Mucosa of gallbladder (tissue), 1 donor: ENCODE measurements around the gene GRIN1. TPM values are rescaled to one million over a fixed set of nuclear protein-coding genes. Genes with fewer than 3 reads are reported as not detected.

Experiments used
- DNase-seq: peaks from one replicate; pipeline ENCODE4 v3.0.0-alpha.2; 2020; ENCODE audit warnings: low spot score
- total RNA-seq: library from RNA; stranded (reverse); gene quantifications from one replicate; pipeline ENCODE4 v1.2.1, GENCODE V29; 2021
- donor health status: DM: no; HTN: no; CAD: no.

Gene GRIN1
- total RNA-seq, 1 donor from 2014 or later: 0.83 TPM

DNA sequence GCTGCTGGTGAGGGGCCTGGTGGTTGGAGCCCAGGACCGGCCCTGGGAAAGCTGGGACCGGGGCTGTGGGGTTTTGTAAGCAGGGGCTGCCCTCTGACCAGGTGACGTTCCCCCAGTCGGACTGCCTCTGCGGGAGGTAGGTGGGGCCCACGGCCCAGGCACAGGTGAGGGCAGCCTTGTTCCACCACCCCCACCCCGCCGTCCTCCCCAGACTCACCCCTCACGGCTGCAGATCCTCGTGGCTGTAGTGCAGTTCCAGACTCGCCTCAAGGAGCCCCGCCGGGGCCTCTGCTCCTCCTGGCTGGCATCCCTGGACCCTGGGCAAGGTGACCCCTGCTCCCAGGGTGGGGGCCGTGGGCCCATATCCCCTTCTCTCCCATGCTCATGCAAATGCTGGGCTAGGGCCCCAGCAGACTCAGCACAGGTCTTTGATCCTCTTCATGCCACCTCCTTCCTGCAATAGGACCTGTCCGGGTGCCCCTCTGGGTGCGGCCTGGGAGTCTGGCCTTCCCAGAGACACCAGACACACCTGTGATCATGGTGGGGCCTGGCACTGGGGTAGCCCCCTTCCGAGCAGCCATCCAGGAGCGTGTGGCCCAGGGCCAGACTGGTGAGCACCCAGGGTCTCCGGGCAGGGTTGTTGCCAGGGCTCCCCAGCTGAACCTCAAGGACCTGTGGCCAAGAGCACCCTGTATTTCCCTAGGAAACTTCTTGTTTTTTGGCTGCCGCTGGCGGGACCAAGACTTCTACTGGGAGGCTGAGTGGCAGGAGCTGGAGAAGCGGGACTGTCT is 76.4 kb downstream of the GRIN1 start:
- DNase-seq: no peak

DNA sequence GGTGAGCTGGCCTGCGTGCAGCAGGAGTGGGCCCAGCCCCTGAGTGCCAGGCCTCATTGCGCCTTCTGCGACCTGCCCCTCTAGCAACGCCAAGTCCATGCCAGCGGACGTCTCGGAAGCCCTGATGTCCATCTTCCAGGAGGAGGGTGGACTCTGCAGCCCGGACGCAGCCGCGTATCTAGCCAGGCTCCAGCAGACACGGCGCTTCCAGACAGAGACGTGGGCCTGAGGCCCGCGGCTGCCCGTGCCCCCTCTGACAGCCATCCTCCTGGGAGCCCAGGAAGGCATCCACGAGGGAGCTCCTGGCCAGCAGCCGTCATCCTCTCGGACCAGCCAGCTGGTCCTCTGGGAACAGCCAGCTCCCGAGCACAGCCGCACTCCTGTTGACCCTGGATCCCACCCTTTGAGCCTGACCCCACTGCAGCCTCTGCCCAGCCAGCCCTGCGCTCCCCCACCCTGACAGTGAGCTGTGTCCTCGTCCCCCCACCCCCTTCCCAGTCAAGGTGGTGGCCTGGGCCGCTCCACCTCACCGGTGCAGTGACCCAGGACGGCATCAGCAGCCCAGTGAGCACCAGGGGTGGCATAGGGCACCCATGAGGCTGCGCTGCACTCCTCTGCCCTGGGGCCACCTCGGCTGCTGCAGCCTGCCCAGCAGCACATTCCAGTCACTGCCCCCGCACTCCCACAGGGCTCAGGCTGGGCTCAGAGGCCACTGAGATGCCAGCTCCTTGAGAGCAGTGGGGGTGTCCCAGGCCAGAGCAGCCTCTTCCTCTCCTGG is 77.4 kb downstream of the GRIN1 start:
- no peak for DNase-seq

DNA sequence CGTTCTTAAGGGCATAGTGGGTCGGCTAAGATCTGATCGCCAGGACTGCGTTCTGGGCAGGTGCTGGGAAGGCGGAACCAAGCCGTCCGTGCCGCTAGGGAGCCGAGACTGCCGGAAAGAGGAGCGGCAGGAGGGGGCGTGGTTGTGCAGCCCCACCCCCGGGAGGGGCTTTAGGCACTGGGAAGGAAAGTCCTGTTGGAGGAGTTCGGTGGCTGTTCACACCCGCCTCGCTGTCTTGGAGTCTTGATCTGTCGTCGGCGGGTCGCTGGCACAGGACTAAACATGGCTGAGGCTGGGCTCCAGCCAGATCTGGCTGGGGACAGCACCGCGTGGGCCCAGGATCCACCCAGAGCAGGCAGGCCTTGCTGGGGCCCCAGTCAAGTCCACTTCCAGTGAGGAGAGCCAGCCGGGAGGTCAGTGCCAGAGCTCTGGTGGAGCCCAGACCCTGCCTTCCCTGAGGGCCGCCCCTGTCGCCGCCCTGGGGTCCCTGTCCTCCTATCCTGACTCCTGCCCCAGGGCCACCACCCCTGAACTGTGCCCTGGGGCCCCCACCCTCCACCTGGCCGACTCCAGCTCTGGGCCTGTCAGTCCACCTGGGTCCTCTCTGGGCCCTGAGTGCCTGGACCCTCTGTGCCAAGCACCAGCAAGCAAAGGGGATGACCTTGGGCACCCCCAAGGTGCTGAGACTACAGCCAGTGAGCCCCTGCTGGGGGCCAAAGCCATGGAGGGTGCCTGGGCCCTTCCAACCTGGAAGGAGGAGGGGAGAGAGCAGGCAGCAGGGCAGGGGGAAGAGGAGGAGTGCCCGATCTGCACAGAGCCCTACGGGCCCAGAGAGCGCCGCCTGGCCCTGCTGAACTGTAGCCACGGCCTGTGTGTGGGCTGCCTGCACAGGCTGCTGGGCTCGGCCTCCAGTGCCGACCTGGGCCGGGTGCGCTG is 78.6 kb downstream of the GRIN1 start:
- peak; percentile 82 for DNase-seq

DNA sequence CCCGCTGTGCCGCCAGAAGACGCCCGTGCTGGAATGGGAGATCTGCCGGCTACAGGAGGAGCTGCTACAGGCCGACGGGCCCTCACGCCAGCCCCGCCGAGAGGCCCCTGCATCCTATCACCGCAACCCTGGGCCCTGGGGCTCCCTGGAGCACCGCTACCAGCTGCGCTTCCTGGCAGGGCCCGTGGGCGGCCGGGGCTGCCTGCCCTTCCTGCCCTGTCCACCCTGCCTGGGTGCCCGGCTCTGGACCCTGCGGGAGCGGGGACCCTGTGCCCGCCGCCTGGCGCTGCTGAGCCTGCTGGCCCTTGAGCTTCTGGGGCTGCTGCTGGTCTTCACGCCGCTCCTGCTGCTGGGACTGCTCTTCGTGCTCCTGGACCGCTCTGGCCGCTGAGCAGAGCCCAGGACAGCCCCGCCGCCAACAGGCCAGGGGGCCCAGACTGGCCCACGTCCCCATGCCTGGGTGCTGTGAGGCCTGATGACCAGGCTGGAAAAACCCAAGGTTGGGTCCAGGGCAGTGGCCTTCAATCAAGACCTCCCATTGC is 79.3 kb downstream of the GRIN1 start:
- DNase-seq: no peak

Other genes with a start within 250 kb of the GRIN1 start
- 144 TPM for gene FBXW5, start 194.4 kb upstream of the GRIN1 start, total RNA-seq
- 110 TPM for gene C8G, start 193.9 kb upstream of the GRIN1 start, total RNA-seq
- gene LCN12, start 186.9 kb upstream of the GRIN1 start, total RNA-seq: 10.0 TPM
- 481 TPM for gene PTGDS, start 161.7 kb upstream of the GRIN1 start, total RNA-seq
- gene LCNL1, start 156.2 kb upstream of the GRIN1 start, total RNA-seq: 0.92 TPM
- gene PAXX, start 146.7 kb upstream of the GRIN1 start, total RNA-seq: 51.2 TPM
- 2.2 TPM for gene CLIC3, start 142.6 kb upstream of the GRIN1 start, total RNA-seq
- gene ABCA2, start 110.9 kb upstream of the GRIN1 start, total RNA-seq: 298 TPM
- gene FUT7, start 107.1 kb upstream of the GRIN1 start, total RNA-seq: 0.26 TPM
- gene NPDC1, start 93.0 kb upstream of the GRIN1 start, total RNA-seq: 376 TPM
- gene ENTPD2, start 85.1 kb upstream of the GRIN1 start, total RNA-seq: 41.1 TPM
- gene SAPCD2, start 68.6 kb upstream of the GRIN1 start, total RNA-seq: 2.4 TPM
- gene UAP1L1, start 61.6 kb upstream of the GRIN1 start, total RNA-seq: 10.5 TPM
- gene MAN1B1, start 52.2 kb upstream of the GRIN1 start, total RNA-seq: 59.8 TPM
- 199 TPM for gene DPP7, start 24.4 kb upstream of the GRIN1 start, total RNA-seq
- gene LRRC26, start 30.9 kb downstream of the GRIN1 start, total RNA-seq: 0.43 TPM
- not detected for gene TMEM210, start 32.9 kb downstream of the GRIN1 start, total RNA-seq
- 64.6 TPM for gene ANAPC2, start 49.4 kb downstream of the GRIN1 start, total RNA-seq
- 65.7 TPM for gene SSNA1, start 49.5 kb downstream of the GRIN1 start, total RNA-seq
- gene TPRN, start 61.6 kb downstream of the GRIN1 start, total RNA-seq: 74.4 TPM
- gene TMEM203, start 66.5 kb downstream of the GRIN1 start, total RNA-seq: 37.6 TPM
- 29.5 TPM for gene NDOR1, start 66.5 kb downstream of the GRIN1 start, total RNA-seq
- gene RNF208, start 83.1 kb downstream of the GRIN1 start, total RNA-seq: 16.8 TPM
- 0.78 TPM for gene CYSRT1, start 86.0 kb downstream of the GRIN1 start, total RNA-seq
- 0.95 TPM for gene RNF224, start 88.3 kb downstream of the GRIN1 start, total RNA-seq
- 0.49 TPM for gene SLC34A3, start 91.7 kb downstream of the GRIN1 start, total RNA-seq
- 296 TPM for gene TUBB4B, start 102.1 kb downstream of the GRIN1 start, total RNA-seq
- gene STPG3, start 112.1 kb downstream of the GRIN1 start, total RNA-seq: not detected
- gene NELFB, start 116.2 kb downstream of the GRIN1 start, total RNA-seq: 61.2 TPM
- gene TOR4A, start 138.6 kb downstream of the GRIN1 start, total RNA-seq: 61.6 TPM
- gene NRARP, start 163.1 kb downstream of the GRIN1 start, total RNA-seq: 124 TPM